NCI-H2107 treated with DMSO at 0.1 percent for 48 hours (cell line): Measurements from ENCODE around the gene ATG4B.

ENCODE experiments used
- DNase-seq: peaks from one replicate; lab custom pipeline; 2025; ENCODE audit not compliant: unreplicated experiment; lab: John Stamatoyannopoulos, UW

Gene ATG4B

DNA sequence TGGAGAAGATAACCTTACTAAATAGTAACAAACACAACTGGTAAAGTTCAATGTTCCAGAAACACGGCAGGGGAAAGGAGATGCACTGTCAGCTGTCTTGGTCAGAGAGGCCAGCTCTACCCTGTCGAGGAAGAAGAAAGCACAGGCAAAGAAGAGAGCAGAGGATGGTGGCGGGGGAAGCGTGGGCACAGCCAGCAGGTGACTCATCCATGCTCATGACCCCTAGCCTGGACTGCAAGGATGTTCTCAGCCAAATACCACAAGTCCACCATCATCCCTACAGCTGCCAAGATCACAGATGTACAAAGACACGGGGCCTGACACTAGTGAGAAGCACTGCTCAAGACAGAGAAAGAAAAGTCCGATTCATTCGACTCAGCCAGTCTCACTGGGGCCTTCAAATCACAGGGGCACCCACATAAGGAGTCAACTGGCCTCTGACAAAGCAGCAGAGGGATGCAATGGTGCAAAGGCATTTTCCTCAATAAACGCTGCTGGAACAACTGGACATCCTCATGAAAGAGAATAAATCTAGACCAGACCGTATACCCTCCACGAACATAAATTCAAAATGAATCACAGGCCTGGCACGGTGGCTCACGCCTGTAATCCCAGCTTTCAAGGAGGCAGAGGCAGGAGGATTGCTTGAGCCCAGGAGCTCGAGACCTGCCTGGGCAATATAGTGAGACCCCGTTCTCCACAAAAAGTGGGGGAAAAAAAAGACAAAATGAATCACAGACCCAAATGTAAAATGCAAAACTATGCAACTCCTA lies 43.5 kb downstream of the ATG4B start:
- no peak for DNase-seq

DNA sequence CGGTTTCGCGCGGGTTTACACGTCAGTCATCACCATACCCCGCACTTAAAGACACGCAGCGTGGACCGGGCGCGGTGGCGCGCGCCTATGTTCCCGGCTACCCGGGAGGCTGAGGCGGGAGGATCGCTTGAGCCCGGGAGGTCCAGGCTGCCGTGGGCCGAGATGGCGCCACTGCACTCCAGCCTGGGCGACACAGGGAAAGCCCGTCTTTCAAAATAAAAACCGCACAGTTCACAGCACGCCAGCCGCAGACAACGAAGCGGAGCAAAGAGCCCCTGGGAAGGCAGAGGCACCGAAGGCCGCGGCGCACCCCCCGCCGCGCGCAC lies 48.8 kb downstream of the ATG4B start:
- DNase-seq = no peak

DNA sequence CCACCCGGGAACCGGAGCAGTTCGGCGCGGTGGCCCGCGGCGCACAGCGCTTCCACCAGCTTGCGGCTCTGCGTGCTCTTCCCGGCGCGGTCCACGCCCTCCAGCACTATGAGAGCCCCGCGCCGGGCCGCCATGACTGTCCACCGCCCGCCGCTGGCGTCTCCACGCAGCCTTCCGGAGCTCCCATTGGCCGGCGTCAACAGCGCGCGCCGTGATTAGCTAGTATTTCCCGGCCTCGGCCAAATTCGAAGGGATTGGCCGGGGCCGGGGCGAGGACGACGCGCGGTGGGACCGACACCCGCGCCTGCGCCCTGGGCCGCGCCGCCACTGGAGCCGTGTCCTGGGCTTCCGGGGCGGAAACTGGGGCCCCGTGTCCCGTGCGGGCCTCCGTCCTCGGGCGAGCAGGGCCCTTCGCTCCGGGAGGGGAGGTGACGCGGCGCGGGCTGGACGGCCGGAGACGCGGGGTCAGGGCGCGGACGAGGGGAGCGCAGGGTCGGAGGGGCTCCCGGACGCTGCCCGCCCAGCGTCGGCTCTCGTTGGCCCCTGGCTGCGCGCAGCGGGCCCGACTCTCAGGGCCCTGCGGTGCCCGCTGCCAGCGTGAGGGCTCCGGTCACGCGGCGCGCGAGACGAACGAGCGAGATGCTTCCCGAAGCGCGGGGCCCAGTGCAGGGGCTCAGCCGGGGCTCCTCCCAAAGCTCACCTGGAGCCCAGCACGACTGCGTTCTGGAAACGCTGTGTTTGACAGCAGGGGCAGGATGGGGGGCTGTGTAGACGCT lies 49.3 kb downstream of the ATG4B start, which contains the start of gene DTYMK:
Gene DTYMK (minus strand): TSS at position 166 of the 776 bp plus-strand sequence. CDS start 32 bp downstream, at position 134.
- DNase-seq = peak; percentile 90

DNA sequence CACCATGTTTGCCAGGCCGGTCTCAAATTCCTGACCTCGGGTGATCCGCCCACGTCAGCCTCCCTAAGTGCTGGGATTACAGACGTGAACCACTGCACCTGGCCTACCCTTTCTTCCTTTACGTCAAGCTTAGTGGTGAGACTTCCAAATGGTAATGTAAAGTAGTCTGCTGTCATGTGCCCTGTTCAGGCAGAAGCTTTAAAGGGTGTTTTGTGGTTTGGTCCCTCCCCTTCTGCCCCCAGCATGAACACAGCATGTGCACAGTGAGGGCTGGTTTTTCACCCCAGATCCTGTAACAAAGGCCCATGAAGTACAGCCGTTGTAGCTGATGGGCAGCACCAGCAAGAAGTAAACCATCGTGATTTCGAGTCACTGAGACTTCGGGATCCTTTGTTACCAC lies 51.8 kb downstream of the ATG4B start:
- no peak for DNase-seq

DNA sequence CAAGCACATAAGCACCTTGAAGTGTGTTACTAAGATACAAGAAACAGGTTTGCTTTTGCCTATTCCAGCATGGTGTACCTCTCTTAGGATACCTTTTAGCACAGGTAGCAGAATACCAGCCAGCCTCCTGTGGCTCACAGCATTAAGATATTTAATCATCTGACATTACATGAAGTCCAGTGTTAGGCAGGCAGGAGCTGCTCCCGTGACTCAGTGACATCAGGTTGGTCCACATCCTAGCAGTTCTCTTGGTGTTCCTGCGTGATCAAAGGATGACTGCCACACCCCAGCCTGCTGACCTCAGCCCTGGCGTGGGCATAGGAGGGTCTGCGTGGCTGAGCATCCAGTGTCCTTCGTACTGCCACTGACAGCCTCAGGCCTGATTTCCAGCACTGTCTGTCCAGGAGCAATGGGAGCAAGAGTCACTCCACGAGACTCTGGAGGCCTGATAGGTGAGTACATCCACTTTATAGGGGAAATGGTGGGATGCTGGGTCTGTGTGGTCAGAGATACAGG lies 52.8 kb downstream of the ATG4B start:
- no peak for DNase-seq

DNA sequence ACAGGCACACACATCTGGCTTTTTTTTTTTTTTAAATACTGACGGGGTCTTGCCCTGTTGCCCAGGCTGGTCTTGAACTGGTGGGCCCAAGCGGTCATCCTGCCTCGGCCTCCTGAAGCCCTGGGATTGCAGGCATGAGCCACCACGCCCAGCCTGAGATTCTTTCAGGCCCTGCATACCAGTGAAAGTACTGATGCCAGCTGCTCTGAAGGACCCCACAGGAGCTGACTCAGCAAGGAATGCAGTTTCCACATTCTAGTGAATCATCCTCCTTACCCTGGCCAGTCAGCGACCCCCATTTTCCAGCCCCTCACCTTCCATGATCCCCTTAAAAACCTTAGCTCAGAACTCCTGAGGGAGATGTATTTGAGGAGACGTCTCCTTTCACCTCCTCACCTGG lies 55.0 kb downstream of the ATG4B start:
- no peak for DNase-seq

DNA sequence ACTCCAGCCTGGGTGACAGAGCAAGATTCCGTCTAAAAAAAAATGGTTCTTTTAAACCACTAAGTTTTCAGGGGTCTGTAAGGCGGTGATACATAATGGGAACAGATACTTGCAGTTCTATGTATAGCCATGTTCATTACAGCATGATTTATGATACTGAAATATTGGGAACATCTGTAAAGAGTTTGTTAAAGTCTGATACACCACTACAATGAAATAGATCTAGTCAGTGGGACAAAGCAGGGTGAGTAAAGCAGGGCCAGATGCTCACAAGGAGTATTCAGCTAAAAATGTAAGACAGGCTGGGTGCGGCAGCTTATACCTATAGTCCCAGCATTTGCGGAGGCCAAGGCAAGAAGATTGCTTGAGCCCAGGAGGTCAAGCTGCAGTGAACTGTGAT lies 58.2 kb downstream of the ATG4B start:
- DNase-seq = no peak

DNA sequence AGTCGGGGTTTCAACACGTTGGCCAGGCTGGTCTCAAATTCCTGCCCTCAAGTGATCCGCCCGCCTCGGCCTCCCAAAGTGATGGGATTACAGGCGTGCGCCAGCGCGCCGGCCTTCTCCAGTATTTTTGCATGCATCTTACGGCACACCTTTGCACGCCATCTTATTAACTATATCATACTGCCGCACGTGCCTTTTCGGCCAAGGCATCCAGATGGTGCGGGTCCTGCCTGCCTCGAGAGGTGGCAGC lies 63.6 kb downstream of the ATG4B start:
- DNase-seq = no peak

DNA sequence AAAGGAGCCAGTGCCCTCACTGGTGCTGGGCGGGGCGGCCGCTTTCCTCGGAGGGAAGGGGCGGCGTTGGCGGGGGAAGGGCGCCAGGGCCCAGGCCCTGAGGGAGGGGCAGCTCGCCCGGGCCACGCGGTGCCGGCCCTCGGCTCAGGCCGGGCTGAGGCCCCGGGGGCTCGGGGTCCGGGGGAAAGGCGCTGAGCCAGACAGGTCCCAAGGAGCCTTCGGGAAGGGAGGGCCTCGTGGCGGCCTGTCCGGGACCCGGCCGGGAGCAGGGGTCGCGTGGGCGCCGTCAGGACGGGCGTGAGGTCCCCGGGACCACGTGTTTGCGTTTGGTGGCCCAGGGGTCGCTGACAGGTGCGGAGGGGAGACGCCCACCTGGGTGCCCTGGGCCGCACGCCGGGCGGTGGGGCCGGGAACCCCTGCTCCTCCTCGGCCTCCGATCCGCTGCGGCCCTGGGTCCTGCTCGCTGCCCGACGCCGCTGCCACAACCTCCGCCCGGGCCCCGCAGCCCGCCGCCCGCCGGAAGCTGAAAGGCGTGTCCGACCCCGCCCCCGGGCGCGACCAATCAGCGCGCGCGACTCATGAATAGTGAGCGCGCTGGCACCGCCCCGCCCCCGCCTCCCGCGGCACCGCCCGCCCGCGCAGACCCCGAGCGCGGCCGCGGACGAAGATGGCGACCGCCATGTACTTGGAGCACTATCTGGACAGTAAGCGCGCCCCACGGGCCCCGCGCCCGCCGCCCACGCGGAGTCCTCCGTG lies 64.1 kb downstream of the ATG4B start, which contains the start of gene ING5:
Gene ING5 (plus strand): TSS at position 641 of the 756 bp plus-strand sequence. CDS start 27 bp downstream, at position 668.
- peak; percentile 56 for DNase-seq

DNA sequence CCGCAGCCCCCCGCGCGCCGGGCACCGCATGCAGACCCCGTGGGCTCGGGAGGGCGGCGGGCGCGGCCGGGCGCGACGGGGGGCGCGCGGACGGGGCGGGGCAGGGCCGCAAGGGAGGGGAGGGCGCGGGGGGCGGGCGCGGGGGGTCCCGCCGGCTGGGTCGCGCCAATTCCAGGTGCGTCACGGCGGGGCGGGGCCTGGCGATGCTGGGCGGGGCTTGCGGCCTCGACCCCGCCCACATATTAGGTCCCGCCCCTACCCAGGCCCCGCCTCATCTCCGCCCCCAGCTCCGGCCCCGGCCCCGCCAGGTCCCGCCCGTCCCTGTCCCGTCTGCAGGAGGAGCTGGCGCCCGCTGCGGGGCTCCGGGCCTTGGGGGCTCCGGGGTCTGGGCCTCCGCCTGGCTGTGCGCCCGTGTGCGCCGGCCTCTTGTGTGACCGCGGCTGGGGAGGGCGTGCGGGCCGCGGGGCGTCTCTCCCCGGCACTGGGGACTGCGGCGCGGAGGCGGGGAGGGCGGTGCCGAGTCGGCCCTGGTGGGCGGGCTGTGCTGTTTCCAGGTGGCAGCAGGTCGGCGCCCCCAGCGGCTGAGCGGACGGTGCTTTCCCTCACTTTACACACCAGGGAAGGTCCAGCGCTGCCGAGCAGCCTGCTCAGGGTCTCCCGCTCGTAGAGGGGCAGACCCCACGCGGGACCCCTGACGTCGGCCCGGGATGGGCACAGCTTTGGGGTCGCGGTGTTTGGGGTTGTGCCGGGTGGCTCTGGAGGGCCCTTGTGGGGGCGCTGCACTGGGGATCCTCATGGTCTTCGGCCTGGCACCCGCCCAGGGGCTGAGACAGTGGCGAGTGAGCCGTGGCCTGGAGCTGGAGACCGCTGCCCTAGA lies 64.9 kb downstream of the ATG4B start:
- no peak for DNase-seq

DNA sequence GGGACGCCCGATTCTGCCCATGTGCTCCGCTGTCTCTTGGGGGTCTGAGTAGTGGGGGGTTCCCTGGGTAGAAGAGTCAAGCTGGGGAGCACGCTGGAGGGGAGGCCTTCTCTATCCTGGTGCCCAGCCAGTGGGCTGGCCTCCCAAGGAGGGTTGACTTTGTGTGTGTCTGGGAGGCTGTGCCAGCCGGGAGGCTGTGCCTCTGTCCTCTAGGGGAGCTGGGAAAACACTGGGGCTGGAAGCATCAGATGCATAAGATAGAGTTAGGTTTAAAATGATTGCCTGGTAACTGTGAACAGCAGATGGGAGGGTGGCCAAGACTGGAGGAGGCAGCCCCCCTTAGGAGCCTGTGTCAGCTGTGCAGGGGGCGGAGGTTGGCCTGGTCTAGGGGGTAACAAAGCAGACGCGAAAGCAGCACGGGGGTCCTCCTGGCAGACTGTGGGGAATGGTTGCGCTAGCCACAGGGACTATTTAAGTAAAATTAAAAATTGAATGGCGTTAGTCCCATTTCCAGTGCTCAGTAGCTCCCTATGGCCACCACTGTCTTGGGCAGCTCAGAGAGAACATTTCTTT lies 65.6 kb downstream of the ATG4B start:
- DNase-seq = no peak

DNA sequence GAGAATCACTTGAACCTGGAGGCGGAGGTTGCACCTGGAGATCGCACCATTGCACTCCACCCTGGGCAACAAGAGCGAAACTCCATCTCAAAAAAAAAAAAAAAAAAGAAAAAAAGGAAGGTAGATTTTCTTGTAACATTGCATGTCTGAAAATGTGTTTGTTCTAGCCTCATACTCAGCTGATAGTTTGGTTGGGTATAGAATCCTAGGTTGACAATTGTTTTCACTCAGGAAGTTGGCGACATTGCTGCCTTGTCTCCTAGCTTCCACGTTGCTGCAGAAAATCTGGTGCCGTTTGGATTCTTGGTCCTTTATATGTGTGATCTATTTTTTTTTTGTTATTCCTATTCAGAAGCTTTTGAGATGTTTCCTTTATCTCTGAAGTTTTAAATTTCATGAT lies 69.0 kb downstream of the ATG4B start:
- no peak for DNase-seq

DNA sequence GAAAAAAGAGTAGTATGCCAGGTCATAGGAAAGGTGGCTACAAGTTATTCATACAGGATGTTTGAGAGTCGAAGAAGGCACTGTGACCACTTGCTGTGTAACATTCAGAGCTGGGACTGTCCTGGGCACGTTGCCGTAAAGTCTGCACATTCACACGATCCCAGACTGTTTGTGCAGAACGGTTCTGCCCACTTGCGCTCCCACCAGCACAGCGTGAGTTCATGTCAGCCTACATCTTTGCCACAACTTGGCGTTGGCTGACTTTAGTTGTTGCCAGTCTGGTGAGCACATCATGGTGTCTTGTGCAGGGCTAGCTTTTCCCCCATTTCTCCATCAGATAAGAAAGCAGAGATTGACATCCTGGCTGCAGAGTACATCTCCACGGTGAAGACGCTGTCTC lies 71.4 kb downstream of the ATG4B start:
- DNase-seq = no peak

DNA sequence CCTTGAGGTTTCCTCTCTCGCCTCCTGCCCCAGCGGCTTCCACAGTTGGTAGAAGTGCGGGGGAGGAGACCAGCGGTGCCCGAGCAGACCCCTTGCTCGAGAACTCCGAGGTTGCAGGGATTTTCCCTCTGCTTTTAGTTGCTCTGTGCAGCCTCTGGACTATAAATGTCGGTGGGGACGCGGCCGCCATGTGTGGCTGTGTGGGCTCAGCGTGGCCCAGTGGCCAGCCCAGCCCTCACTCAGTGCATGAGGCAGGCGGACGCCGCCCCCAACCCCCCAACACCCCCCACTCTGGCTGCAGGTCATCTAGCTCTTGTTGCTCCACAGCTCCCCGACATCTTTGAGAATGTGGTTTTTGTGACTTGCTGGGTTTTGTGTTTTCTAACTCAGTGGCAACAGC lies 81.6 kb downstream of the ATG4B start:
- DNase-seq = no peak

DNA sequence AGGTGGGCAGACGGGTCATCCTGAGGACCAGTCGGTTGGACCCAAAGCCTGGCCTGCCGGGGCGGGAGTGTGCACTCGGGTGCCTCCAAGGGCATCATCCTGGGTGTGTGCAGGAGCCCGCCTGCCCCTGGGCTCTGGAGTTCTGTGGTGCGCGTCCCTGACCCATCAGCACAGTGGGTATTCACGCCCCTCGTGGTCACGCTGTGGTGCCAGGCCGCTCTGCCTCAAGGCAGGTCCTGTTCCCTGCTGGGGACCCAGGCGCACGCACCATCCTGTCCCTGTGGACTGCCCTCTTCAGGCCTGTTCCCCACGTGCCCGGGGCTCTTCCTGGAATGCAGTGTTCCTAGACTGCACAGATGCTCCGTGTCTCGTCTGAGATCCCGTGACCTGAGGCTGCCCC lies 82.6 kb downstream of the ATG4B start:
- DNase-seq = no peak

DNA sequence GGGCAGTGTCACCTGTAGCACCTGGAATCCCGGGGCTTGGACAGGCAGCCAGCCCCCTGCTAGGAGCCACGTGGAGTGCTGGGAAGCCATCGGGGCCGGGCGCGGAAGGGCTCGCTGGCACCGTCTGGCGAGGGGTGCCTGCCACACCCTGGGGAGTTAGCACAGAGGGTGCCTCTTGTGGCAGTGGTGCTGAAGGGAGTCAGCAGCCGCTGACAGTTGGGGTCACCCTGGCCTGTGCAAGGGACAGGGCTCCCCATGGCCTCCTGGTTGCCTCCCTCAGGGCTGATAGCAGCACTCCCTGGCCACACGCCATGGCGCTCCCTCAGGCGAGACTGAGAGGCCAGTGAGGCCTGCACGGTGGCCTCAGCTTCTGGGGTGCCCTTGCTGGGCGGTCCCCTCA lies 83.1 kb downstream of the ATG4B start:
- no peak for DNase-seq

DNA sequence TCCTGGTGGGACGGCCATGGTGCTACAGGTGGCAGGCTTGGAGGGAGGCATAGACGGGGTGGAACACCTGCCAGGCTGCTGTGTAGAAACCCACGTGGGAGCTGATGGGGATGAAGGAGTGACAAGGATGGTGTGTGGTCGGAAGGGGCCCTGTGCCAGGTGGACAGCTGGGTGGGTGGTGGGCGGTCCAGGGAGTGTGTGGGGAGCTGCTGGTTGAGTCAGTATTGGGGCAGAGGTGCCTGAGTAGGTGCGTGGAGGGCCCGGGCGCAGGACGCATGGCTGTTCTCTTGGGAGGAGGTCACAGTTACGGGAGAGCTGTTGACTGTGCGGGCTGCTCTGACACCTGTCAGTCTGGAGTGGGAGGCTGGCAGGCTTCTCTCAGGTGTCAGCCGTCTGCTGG lies 84.4 kb downstream of the ATG4B start:
- DNase-seq = no peak

DNA sequence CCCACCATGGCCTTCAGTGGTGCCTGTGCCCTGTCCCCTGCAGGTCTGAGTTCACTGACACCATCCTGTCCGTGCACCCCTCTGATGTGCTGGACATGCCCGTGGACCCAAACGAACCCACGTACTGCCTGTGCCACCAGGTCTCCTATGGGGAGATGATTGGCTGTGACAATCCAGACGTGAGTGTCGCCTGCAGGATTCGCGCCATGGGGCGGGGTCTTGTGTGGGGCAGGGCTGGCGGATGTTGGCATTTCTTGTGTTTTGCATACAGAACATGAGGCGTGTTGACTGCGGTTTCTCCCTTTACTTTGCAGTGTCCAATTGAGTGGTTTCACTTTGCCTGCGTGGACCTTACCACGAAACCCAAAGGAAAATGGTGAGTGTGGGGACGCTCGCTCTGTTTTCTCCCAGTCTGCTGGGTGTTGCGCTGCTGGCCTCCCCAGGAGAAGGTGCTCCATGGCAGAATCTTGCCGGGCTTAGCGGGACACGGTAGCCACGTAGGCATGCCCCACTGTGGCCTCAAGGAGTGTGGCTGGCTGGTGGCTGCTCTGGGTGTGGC lies 85.5 kb downstream of the ATG4B start:
- DNase-seq = no peak
